Heart left ventricle (tissue), 16 donors: ENCODE data around the gene KLF9. TPM values are rescaled to one million over a fixed set of nuclear protein-coding genes. Genes with fewer than 3 reads are reported as not detected.
A peak's percentile ranks its signal among the peaks of the same experiment; 100 is the strongest.

Experiments
- ATAC-seq, 4 donors: fragments of 200-7000 bp; cut with Tn5 transposase; one replicate each; pipeline ENCODE4 v1.9.1; 2020 to 2022; ENCODE audit warnings: moderate library complexity in 4 of 4, mild to moderate bottlenecking in 3 of 4, moderate number of reproducible peaks in 1 of 4
- DNase-seq, 5 donors: peaks; one replicate each; pipeline ENCODE4 v3.0.0-alpha.2; 2020
- H3K27ac ChIP-seq, 12 donors: fragments of 200-600 bp; sonication (generic) in 4 of 12; one replicate each; pipeline versions ENCODE4 v1.5.0 to v1.8.0; 2016 to 2022; ENCODE audit warnings: mild to moderate bottlenecking in 2 of 12
- H3K27me3 ChIP-seq, 9 donors: fragments of 200-600 bp; sonication (generic) in 2 of 9; one replicate each; pipeline versions ENCODE4 v1.5.1 to v1.8.0; 2016 to 2022; ENCODE audit warnings: mild to moderate bottlenecking in 3 of 9
- H3K36me3 ChIP-seq, 9 donors: fragments of 200-600 bp; sonication (generic) in 2 of 9; one replicate each; pipeline versions ENCODE4 v1.5.0 to v1.8.0; 2018 to 2022; ENCODE audit warnings: mild to moderate bottlenecking in 2 of 9
- H3K4me1 ChIP-seq, 12 donors: fragments of 200-600 bp; sonication (generic) in 4 of 12; one replicate each; pipeline versions ENCODE4 v1.5.0 to v1.8.0; 2016 to 2022; ENCODE audit warnings: mild to moderate bottlenecking in 3 of 12
- H3K4me3 ChIP-seq, 12 donors: fragments of 200-600 bp; sonication (generic) in 4 of 12; one replicate each; pipeline versions ENCODE4 v1.5.0 to v1.8.0; 2017 to 2022; ENCODE audit warnings: mild to moderate bottlenecking in 9 of 12, moderate library complexity in 4 of 12
- H3K9me3 ChIP-seq, 12 donors: fragments of 200-600 bp; sonication (generic) in 4 of 12; one replicate each; pipeline versions ENCODE4 v1.5.0 to v1.8.0; 2016 to 2022; ENCODE audit warnings: mild to moderate bottlenecking in 1 of 12
- POLR2A ChIP-seq, 2 donors: fragments of 450-650 bp; IDR thresholded peaks; one replicate each; pipeline ENCODE4 v1.6.1; 2017; ENCODE audit warnings: antibody characterized with exemption in 2 of 2, mild to moderate bottlenecking in 2 of 2, moderate library complexity in 2 of 2
- WGBS, 4 donors: extraction: QIAGEN DNeasy Blood & Tissue Kit in 2 of 4; methylation state at CpG; one replicate each; pipeline versions ENCODE4 v1.1.5 to v1.1.7; 2013 to 2018; 5-methylcytosine and 5-hydroxymethylcytosine counted together
- intact Hi-C, 10 donors: fragments of 100-400 bp; cut with DNase I; formaldehyde crosslinking; loops; one replicate each; pipeline versions ENCODE4 v1.11.1 to v1.14.2; 2022
- polyA plus RNA-seq, 2 donors: library from polyadenylated mRNA; stranded (reverse); fragments of 200-250 nt; gene quantifications; one replicate each; pipeline ENCODE4 v1.2.3, GENCODE V29; 2013
- total RNA-seq, 9 donors: library from RNA; depleted of rRNA in 2 of 9; stranded (reverse); fragments of >200 nt in 2 of 9; fragmentation: NEBNext Ultra II Directional in 3 of 9; extraction: Animal tissue kit (Norgen Biotek cat#: 25700) in 3 of 9; gene quantifications; one replicate each; pipeline versions ENCODE4 v1.1.0 to v1.2.4, GENCODE V29; 2016 to 2023
- TF ChIP-seq, protein P1 (sequence below), 12 donors: fragments of 200-600 bp; sonication (generic) in 4 of 12; IDR thresholded peaks; one replicate each; pipeline versions ENCODE4 v1.5.0 to v1.8.0; 2018 to 2022; ENCODE audit warnings: antibody characterized with exemption in 12 of 12, mild to moderate bottlenecking in 5 of 12
- donor health status: ischemic (EF 13 %, LVEDD 7.1; RV severe dilation, severe dysfunction).
- donor health status: healthy with polysubstance abuse.
- donor health status: DM: no; HTN: yes; CAD: no.
- donor health status: DM: no; HTN: no; CAD: no.
- donor health status: ischemic (EF 25% LVEDD 6.9; RV normal size, moderate dysfunction).
- donor health status: ischemic (EF 25% LVEDD 5.7; RV mildly dilated, moderate dysfunction).
- donor health status: healthy.
- donor health status: DM: yes; HTN: yes; CAD: no.
- donor health status: ischemic (EF 35%, LVEDD 5.7; RV mildly dilated, moderate dysfunction).
- donor health status: nonischemic (EF 11% LVEDD 7.7; RV severe dilation, severe dysfunction).
- donor health status: DM: yes; HTN: yes; CAD: no.
- donor health status: PGD.
- donor health status: ischemic (EF 29% LVEDD 5.4; RV normal size, mild dysfunction).
- donor health status: nonischemic (EF 23%, LVEDD 6.1; RV moderate dilation, normal function).

Gene KLF9
- total and polyA plus RNA-seq, 11 donors = 25.8 to 74.8 (median 46.0) TPM

DNA sequence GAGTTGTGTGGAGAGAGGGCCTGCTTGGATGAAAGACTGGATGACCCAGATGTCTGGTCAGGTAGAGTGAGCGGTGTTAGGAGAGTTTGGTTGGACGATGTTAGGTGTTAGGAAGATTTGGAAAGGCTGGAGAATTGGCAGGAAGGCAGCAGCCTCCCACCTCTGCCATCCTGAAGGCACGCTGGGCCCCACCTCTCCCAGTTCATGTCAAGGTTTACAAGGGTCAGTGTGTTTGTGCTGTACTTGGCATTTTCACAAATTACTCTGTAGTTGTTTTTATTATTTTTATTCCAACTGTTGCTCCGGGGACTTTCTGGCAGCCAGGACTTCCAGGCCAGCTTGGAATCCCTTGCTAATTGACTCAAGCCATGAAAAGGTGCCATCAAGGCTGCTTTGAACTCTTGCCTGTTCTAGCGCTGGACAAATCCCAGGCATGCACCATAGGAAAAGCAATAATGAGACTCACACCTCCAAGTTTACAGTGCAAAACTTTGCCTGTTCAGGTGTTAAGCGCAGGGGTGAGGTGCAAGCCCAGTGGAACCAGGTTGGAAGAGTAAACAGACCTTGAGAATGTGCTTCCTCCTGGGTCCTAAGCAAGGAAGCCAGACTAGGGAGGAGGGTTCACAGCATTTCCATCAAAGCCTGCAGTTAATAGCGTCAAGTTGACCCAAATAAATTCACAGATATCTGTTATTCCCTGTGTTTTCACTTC is 41.7 kb upstream of the KLF9 start:
- intact Hi-C loops = loop anchor here in 1 of 10 donors (10.0 kb wide), 1 partner anchor 59 kb away; no protein-coding TSS in a partner anchor
- Histone ChIP-seq H3K27me3 (no peaks in the 10 kb centered on the region), H3K27ac (peak overlapping the region in 2 of 12 donors; percentile 15 to 40), H3K9me3 (no peaks in the 10 kb centered on the region), H3K4me1 (peaks cover 0 to 15% (median 2%) of the 10 kb centered on the region in 12 donors), H3K36me3 (no peaks in the 10 kb centered on the region), H3K4me3 (no peak overlapping the region)
- no peak for TF ChIP-seq POLR2A (IDR thresholded peaks at IDR 0.05)
- TF ChIP-seq, protein P1, sequence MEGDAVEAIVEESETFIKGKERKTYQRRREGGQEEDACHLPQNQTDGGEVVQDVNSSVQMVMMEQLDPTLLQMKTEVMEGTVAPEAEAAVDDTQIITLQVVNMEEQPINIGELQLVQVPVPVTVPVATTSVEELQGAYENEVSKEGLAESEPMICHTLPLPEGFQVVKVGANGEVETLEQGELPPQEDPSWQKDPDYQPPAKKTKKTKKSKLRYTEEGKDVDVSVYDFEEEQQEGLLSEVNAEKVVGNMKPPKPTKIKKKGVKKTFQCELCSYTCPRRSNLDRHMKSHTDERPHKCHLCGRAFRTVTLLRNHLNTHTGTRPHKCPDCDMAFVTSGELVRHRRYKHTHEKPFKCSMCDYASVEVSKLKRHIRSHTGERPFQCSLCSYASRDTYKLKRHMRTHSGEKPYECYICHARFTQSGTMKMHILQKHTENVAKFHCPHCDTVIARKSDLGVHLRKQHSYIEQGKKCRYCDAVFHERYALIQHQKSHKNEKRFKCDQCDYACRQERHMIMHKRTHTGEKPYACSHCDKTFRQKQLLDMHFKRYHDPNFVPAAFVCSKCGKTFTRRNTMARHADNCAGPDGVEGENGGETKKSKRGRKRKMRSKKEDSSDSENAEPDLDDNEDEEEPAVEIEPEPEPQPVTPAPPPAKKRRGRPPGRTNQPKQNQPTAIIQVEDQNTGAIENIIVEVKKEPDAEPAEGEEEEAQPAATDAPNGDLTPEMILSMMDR (IDR thresholded peaks at IDR 0.05) = no peak
- WGBS, 4 donors = 76 to 80% (median 76%) methylated on average over 7 of the region's 7 CpGs
- DNase-seq (no peak), ATAC-seq (peak in 1 of 4 donors; percentile 11)

DNA sequence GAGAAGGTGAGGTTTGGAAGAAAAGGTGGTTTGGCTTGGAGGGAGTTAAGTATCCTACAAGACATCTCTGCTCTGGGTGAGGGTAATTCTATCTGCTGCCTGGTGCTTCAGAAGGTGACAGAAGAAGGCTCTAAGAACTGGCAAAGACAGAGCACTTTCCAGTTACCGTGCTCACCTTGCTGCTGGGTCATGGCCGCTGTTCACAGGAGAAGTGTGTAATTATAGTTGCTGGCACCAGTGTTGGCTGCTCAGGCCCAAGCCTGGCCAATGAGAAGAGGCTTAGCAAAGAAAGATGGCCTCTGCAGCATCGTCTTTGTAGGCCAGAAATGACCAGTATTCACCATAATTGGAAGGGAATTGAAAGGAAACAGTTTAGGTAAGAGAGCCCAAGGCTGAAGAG is 37.9 kb upstream of the KLF9 start:
- ATAC-seq (peak in 2 of 4 donors; percentile 52 to 57), DNase-seq (no peak)
- Histone ChIP-seq H3K27me3 (no peaks in the 10 kb centered on the region), H3K36me3 (no peaks in the 10 kb centered on the region), H3K4me3 (no peak overlapping the region), H3K27ac (no peak overlapping the region), H3K9me3 (no peaks in the 10 kb centered on the region), H3K4me1 (peaks cover 0 to 15% (median 2%) of the 10 kb centered on the region in 12 donors)
- WGBS, 4 donors = 66 to 76% (median 71%) methylated on average over 3 of the region's 3 CpGs
- intact Hi-C loops = loop anchor here in 1 of 10 donors (10.0 kb wide), 1 partner anchor 62 kb away; no protein-coding TSS in a partner anchor
- TF ChIP-seq, protein P1 (IDR thresholded peaks at IDR 0.05) = no peak
- no peak for TF ChIP-seq POLR2A (IDR thresholded peaks at IDR 0.05)

DNA sequence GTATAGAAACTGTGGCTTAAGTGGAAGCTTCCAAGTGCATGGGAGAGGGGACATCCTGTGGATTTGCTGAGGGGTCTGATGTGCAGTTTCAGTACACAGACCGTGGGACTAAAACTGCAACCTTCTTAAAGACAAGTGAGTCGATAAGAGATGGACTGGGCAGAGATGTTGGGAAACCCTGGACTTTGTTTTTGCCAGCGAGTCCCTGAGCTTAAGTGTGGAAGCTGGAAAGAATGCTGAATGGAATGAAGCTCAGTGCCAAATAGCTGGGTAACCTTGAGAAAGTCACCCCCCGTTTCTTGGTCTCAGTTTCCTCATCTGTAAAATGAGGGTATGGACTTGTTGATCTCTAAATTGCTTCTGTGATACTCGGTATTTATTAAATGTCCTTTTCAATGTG is 37.3 kb upstream of the KLF9 start:
- 57 to 80% (median 70%) methylated on average over 5 of the region's 5 CpGs for WGBS, 4 donors
- H3K4me3 ChIP-seq = no peak overlapping the region
- no peaks in the 10 kb centered on the region for H3K27me3 ChIP-seq
- intact Hi-C loops = loop anchor here in 1 of 10 donors (10.0 kb wide), 1 partner anchor 63 kb away; no protein-coding TSS in a partner anchor
- no peaks in the 10 kb centered on the region for H3K36me3 ChIP-seq
- ATAC-seq (peak in 2 of 4 donors; percentile 24 to 64), DNase-seq (no peak)
- no peak overlapping the region for H3K27ac ChIP-seq
- TF ChIP-seq, protein P1 (IDR thresholded peaks at IDR 0.05) = no peak
- no peak for TF ChIP-seq POLR2A (IDR thresholded peaks at IDR 0.05)
- H3K9me3 ChIP-seq = no peaks in the 10 kb centered on the region
- peaks cover 0 to 12% (median 2%) of the 10 kb centered on the region in 12 donors for H3K4me1 ChIP-seq

DNA sequence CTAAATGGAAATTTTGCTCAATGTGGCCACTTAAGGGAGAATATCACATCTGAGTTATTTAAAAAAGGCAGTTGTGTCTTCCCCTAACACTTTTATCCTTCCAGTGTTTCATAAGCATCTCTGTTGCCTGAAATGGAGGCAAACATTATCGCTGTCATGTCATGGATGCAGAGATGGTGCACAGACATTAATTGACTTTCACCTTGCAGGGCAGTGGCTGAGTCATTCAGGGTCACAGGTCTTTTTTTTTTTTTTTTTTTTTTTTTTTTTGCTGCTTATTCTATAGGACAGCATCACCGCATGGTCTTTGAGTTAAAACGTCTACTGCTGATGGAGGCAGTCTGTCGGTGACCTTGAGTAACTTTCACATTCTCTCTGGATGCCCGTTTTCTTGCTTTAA is 36.3 kb upstream of the KLF9 start:
- no peak overlapping the region for H3K27ac ChIP-seq
- TF ChIP-seq POLR2A (IDR thresholded peaks at IDR 0.05) = no peak
- TF ChIP-seq, protein P1 (IDR thresholded peaks at IDR 0.05) = no peak
- peaks cover 0 to 2% (median 0%) of the 10 kb centered on the region in 12 donors for H3K4me1 ChIP-seq
- 88 to 94% (median 90%) methylated on average over 5 of the region's 5 CpGs for WGBS, 4 donors
- intact Hi-C loops = loop anchor here in 1 of 10 donors (10.0 kb wide), 1 partner anchor 64 kb away; no protein-coding TSS in a partner anchor
- no peaks in the 10 kb centered on the region for H3K36me3 ChIP-seq
- H3K27me3 ChIP-seq = no peaks in the 10 kb centered on the region
- H3K9me3 ChIP-seq = no peaks in the 10 kb centered on the region
- DNase-seq = no peak
- no peak for ATAC-seq
- no peak overlapping the region for H3K4me3 ChIP-seq
